GM23338 (cell line): Measurements from ENCODE around the gene MYOM1.

Experiments used
- EZH2 ChIP-seq: fragments of 200-600 bp; sonication (generic); IDR thresholded peaks from one replicate; pipeline ENCODE4 v1.8.0; 2017; ENCODE audit warnings: antibody characterized with exemption, mild to moderate bottlenecking, low read depth; ENCODE audit not compliant: unreplicated experiment
- NANOG ChIP-seq: IDR thresholded peaks from 2 replicates; pipeline ENCODE4 v1.6.1; 2016; ENCODE audit warnings: antibody characterized with exemption, borderline replicate concordance
- POLR2AphosphoS5 ChIP-seq: IDR thresholded peaks from 2 replicates; pipeline ENCODE4 v1.6.1; 2016; ENCODE audit warnings: antibody characterized with exemption, low read depth
- TF ChIP-seq, protein P1 (sequence below), 2 experiments: fragments of 200-600 bp in 1 of 2; sonication (generic) in 1 of 2; conservative IDR thresholded peaks; 2 replicates each; pipeline versions ENCODE4 v1.5.1 to v1.6.1; 2016 to 2017; ENCODE audit warnings: antibody characterized with exemption in 2 of 2, low read depth in 2 of 2, mild to moderate bottlenecking in 2 of 2, moderate library complexity in 1 of 2
- TF ChIP-seq, protein P2 (sequence below): IDR thresholded peaks from one replicate; pipeline ENCODE4 v1.6.1; 2018; ENCODE audit warnings: antibody characterized with exemption; ENCODE audit not compliant: unreplicated experiment

DNA sequence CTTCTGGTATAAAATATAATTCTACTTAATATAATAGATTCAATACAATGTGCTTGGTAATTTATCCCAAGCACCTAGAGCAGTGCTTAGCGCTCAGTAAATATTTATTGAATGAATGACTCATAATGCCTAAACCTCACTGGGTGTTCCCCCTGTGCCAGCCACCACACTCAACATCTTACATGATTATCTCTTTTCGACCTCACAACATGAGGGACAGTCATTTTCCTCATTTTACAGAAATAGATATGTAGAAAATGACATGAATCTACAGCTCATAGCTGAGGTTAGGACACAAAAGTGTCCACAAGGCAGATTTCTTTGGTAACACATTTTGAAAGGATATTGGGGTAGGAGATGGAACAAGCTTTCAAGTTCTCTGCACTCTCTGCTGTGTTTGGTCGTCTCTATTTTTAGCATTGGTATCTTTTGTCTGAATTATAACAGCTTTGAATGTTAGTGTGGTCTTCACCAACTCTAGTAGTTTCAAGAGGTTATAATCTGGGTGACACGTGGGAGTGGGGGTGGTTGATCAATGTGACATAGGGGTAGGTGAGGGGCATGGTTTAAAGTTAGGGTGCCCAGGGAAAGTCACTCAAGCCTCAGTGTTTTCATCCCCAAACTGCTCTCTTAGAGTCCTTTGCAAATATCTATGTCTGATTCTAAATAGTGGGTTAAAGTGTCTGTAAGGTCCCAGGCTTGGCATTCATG, 9.8 kb downstream of the MYOM1 start:
- TF ChIP-seq, protein P1, sequence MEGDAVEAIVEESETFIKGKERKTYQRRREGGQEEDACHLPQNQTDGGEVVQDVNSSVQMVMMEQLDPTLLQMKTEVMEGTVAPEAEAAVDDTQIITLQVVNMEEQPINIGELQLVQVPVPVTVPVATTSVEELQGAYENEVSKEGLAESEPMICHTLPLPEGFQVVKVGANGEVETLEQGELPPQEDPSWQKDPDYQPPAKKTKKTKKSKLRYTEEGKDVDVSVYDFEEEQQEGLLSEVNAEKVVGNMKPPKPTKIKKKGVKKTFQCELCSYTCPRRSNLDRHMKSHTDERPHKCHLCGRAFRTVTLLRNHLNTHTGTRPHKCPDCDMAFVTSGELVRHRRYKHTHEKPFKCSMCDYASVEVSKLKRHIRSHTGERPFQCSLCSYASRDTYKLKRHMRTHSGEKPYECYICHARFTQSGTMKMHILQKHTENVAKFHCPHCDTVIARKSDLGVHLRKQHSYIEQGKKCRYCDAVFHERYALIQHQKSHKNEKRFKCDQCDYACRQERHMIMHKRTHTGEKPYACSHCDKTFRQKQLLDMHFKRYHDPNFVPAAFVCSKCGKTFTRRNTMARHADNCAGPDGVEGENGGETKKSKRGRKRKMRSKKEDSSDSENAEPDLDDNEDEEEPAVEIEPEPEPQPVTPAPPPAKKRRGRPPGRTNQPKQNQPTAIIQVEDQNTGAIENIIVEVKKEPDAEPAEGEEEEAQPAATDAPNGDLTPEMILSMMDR (conservative IDR thresholded peaks at IDR 0.05; ENCODE audit: low read depth in 2 of 2) = no peak
- TF ChIP-seq EZH2 (no peak), NANOG (no peak), POLR2AphosphoS5 (no peak)
- TF ChIP-seq, protein P2, sequence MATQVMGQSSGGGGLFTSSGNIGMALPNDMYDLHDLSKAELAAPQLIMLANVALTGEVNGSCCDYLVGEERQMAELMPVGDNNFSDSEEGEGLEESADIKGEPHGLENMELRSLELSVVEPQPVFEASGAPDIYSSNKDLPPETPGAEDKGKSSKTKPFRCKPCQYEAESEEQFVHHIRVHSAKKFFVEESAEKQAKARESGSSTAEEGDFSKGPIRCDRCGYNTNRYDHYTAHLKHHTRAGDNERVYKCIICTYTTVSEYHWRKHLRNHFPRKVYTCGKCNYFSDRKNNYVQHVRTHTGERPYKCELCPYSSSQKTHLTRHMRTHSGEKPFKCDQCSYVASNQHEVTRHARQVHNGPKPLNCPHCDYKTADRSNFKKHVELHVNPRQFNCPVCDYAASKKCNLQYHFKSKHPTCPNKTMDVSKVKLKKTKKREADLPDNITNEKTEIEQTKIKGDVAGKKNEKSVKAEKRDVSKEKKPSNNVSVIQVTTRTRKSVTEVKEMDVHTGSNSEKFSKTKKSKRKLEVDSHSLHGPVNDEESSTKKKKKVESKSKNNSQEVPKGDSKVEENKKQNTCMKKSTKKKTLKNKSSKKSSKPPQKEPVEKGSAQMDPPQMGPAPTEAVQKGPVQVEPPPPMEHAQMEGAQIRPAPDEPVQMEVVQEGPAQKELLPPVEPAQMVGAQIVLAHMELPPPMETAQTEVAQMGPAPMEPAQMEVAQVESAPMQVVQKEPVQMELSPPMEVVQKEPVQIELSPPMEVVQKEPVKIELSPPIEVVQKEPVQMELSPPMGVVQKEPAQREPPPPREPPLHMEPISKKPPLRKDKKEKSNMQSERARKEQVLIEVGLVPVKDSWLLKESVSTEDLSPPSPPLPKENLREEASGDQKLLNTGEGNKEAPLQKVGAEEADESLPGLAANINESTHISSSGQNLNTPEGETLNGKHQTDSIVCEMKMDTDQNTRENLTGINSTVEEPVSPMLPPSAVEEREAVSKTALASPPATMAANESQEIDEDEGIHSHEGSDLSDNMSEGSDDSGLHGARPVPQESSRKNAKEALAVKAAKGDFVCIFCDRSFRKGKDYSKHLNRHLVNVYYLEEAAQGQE = no peak
